ENCODE measurements around the gene PCDHB11.
"Not testable (repeated sequence)": the region's sequence is repeated elsewhere in the genome, so short reads cannot be mapped to it uniquely, and the experiment has no call there.

GRCh38 chr5:141174291-141175104 lies 24.9 kb upstream of the PCDHB11 start:
- not testable (repeated sequence) for TF ChIP-seq CTCF (IDR thresholded peaks at IDR 0.05; ENCODE audit: low read length); EZH2 (optimal IDR thresholded peaks at IDR 0.05; ENCODE audit: low read depth, low read length); EZH2phosphoT487 (IDR thresholded peaks at IDR 0.05; ENCODE audit: low read length)

Data from MM.1S (cell line).